Measurements from ENCODE around the gene CHST6.
"Not testable (repeated sequence)": the region's sequence is repeated elsewhere in the genome, so short reads cannot be mapped to it uniquely, and the experiment has no call there.

Gene CHST6

DNA sequence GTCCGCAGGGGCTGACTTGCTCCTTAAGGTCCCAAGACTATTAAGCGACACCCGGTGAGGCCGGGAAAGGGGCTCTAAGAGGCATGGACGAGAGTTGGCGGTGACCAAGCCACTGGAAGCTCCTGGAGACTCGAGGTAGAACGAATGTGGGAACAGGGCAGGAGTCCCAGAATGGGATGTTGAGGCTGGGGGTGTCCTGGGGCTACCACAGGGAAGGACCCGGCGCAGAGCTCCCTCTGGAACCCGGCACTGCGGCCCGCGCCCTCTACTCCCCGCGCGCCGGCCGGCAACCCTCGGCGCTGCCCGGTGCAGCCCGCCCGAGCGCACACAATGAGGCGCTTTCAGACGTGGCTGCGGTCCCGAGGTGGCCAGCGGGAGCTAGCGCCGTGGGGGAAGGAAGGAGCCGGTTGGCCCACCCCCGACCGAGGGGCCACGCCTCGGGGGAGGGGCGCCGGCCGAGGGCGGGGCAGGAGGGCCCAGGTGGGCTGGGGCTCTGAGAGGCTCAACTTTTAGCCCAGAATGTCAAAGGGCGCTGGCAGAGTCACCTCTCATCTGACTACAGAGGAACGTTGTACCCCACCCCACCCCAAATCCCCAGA, at the start of gene CHST6:
TSS of gene CHST6 (minus strand) at position 366 of the 599 bp plus-strand sequence. CDS start 15,613 bp downstream, outside the sequence.
- peak within 1 kb of the TSS; percentile 22; the same call in 1 of the 2 replicates for H3K4me3 ChIP-seq (ENCODE audit: low read depth, low read length)
- no peak for TF ChIP-seq CTCF (IDR thresholded peaks at IDR 0.05; ENCODE audit: low read depth, low read length)

DNA sequence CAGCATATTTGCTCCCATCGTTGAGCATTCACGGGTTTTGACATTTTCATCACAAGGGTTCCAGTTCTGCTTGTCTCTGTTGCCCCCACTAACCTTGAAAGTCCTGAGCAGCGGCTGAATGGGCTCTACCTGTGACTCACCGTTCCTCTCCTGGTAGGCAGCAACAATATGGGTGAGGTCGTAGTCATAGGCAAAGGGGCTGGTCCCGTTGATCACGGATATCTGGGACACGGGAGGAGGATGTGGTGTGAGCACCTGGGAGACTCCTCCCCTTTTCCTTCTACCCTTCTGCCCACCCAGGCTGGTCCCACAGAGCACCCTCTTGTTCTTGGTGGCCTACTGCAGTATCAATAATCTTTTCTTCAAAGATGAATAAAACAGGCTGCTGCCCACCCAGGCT, 47.2 kb upstream of the CHST6 start:
- not testable (repeated sequence) for H3K4me3 ChIP-seq (ENCODE audit: low read depth, low read length)

GRCh38 chr16:75541236-75541635, 46.0 kb upstream of the CHST6 start:
- TF ChIP-seq CTCF (IDR thresholded peaks at IDR 0.05; ENCODE audit: low read depth, low read length): no peak
- no peak overlapping the region for H3K4me3 ChIP-seq (ENCODE audit: low read depth, low read length)

GRCh38 chr16:75538882-75539565, 43.8 kb upstream of the CHST6 start:
- H3K4me3 ChIP-seq (ENCODE audit: low read depth, low read length): not testable (repeated sequence)

- TF ChIP-seq CTCF (IDR thresholded peaks at IDR 0.05; ENCODE audit: low read depth, low read length): no peak
- H3K4me3 ChIP-seq (ENCODE audit: low read depth, low read length): no peak overlapping the region
Observed at GRCh38 chr16:75537776-75538175, 42.5 kb upstream of the CHST6 start.

GRCh38 chr16:75535901-75536300, 40.7 kb upstream of the CHST6 start, which contains the start of gene CHST5:
CHST5 (minus strand) TSS chr16:75536108; CDS start chr16:75530384, 5,724 bp downstream.
- H3K4me3 ChIP-seq (ENCODE audit: low read depth, low read length): no peak within 1 kb of the TSS
- no peak for TF ChIP-seq CTCF (IDR thresholded peaks at IDR 0.05; ENCODE audit: low read depth, low read length)

DNA sequence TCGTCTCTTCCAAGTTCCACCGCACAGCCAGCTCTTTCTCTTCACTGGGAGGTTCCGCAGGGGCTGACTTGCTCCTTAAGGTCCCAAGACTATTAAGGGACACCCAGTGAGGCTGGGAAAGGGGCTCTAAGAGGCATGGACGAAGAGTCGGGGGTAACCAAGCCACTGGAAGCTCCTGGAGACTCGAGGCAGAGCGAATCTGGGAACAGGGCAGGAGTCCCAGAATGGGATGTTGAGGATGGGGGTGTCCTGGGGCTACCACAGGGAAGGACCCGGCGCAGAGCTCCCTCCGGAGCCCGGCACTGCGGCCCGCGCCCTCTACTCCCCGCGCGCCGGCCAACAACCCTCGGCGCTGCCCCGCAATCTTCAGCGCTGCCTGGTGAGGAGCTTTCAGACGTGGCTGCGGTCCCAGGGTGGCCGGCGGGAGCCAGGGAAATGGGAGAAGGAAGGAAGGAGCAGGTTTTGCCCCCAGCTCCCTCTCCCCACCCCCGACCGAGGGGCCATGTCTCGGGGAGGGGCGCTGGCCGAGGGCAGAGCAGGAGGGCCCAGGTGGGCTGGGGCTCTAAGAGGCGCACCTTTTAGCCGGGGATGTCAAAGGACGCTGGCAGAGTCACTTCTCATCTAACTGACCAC, 40.1 kb upstream of the CHST6 start:
- H3K4me3 ChIP-seq (ENCODE audit: low read depth, low read length): no peak overlapping the region
- no peak for TF ChIP-seq CTCF (IDR thresholded peaks at IDR 0.05; ENCODE audit: low read depth, low read length)

DNA sequence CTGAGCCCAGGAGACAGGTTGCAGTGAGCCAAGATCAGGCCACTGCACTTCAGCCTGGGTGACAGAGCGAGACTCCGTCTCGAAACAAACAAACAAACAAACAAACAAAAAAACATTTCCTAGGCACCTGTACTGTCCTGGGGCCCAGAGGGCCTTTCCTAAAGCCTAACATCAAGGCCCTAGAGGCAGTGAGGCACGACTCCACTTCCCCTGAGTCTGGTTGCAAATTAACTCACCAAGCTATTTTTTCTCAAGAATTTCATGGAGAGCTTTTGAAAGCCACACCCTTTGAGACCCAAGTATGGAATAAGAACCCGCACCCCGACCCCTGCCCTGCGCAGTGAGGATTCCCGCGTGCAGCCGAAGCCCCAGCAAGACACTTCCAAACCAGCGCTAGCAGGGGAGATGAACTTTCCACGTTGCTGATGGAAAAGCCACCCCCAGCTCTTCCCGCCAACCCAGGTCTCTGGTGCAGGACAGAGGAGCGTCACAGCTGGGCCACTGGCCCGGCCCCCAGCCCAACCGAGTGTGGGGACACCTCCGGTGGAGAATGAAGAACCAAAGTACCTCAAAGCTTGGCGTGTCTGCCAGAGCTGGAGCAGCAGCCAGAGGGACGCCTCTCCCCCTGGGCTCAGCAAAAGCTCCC, 39.4 kb upstream of the CHST6 start:
- TF ChIP-seq CTCF (IDR thresholded peaks at IDR 0.05; ENCODE audit: low read depth, low read length): no peak
- H3K4me3 ChIP-seq (ENCODE audit: low read depth, low read length): no peak overlapping the region
